GM21528 (cell line): ENCODE results near the gene MPEG1.

Experiments
- ATAC-seq: cut with Tn5 transposase; IDR thresholded peaks from one replicate; pipeline ENCODE4 v1.9.1; 2021; ENCODE audit warnings: mild to moderate bottlenecking, moderate library complexity; ENCODE audit not compliant: unreplicated experiment, low FRiP score

The MPEG1 gene

DNA sequence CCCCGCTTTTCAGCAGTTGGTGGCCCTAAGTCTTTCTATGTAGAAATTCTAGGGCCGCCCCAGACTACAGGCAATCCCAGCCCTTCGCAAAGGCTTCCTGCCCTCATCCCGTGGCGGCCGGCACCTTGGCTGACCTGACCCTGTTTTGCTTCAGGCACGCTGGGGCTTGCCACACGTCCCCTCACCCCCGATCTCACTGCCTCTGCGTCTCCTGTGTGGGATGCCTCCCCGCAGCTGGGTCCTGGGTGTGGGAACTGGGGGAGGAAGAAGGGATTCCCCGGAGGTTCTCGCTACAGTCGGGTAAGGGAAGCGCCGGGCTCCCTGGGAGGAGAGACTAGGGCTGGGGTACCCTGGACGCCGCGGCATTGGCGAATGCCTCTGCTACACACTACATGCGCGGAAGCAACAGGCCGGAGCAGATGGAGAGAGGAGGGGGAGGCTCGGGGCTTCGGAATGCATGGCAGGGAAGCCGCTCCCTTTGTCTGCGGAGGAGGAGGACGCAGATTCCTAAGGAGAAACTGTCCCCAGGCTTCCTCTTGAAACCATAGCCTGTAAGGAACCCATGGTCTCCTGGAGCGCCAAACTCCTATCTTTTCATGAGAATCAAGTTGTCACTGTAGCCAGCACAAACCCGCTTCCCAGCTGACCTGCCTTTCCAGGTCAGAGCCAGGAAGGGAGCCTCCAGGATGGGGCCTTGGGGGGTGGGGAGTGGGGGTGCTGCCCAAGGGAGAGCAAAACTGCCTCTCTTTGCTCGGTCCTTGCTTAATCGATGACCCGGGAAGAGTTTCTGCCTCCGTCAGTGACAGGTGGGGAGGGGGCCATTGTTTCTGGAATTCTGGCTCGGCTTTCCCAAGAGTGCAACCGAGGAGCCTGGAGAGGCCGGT lies 39.4 kb downstream of the MPEG1 start:
- peak; percentile 2 for ATAC-seq

DNA sequence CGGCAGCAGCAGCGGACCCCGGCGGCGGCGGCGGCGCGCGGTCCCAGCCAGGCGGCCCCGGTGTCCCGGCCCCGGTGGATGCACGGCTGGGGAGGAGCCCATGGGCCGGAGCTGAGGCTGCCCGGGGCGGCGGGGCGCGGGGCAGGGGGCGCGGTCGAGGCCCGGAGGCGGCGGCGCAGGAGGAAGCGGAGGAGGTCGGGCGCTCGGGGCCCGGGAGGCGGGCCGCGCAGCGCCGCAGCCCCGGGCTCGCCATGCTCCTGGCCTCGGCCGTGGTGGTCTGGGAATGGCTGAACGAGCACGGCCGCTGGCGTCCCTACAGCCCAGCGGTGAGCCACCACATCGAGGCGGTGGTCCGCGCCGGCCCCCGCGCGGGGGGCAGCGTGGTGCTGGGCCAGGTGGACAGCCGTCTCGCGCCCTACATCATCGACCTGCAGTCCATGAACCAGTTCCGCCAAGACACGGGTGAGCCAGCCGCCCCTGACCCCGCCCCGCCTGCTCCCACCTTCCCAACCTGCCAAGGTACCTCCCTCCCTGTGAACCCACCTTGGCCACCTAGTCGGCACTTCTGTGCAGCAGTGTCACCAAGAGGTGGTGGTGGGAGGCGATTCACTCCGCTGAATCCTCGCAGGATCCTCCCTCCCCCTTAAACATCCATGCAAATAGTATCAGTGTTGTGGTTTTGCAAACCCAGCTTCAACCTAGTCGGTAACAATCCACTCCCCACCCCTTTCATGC lies 40.2 kb downstream of the MPEG1 start:
- peak; percentile 40 for ATAC-seq

DNA sequence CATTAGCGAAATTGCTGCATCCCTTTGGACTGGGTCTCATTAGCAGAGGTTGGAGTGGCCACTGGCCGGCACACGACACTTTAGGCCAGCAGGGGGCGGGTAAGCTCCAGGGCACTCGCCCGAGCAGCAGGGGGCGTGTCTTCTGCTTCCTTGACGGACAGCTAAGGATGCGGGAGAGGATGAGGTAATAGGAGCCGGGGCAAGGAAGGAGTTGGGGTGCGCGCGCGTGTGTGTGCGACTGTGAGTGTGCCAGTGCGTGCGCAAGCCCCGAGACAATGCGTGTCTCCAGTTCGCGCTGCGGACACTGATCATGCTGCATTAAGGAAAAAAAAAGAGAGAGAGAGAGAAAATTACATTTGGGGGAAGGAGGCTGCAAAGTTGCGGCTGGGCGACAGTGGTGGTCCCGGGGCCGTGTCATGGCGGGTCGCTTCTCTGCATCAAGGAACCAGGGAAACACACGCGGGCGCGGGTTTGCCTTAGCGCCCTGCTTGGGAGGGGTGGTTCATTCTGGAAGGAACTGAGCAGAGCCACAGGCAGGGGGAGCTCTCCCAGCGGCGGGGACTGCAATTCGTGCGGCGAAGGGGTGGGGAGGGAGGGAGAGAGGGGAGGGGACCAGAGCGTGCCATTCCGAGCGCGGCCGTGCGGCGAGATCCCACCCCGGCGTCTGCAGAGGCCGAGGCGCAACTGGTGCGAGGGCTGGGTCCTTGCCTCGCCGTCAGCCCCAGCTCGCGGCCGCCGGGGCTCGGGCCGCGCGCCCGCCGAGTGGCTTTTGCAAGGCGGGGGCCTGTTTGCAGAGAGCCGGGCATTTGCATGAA lies 41.0 kb downstream of the MPEG1 start, which contains the start of gene DTX4:
DTX4 (plus strand) TSS at position 625 of the 815 bp plus-strand sequence. CDS start 464 bp downstream, outside the sequence.
- ATAC-seq, result peak; percentile 78

DNA sequence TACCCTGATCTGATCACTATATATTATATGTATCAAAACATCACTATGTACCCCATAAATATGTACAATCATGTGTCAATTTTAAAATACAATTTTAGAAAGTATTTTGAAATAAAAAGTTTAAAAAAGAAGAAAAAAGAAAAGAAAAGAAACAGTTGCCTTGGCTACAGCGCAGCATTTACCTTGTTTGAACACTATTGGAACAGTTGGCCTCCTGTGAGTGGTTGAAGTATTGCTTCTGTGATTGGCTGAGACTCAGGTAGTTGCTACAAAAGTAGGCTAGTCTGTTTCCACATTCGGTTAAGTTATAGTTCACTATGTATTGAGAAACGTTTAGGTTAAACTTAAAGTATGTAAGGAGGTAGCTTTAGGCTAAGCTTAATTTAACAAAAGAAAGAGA lies 48.7 kb downstream of the MPEG1 start:
- ATAC-seq, result no peak
